HG02798 (cell line): Measurements from ENCODE around the gene NLGN2.
A peak's percentile ranks its signal among the peaks of the same experiment; 100 is the strongest.

Experiments
- ATAC-seq: cut with Tn5 transposase; IDR thresholded peaks from one replicate; pipeline ENCODE4 v1.9.1; 2021; ENCODE audit warnings: mild to moderate bottlenecking; ENCODE audit not compliant: unreplicated experiment, poor library complexity

NLGN2 gene

DNA sequence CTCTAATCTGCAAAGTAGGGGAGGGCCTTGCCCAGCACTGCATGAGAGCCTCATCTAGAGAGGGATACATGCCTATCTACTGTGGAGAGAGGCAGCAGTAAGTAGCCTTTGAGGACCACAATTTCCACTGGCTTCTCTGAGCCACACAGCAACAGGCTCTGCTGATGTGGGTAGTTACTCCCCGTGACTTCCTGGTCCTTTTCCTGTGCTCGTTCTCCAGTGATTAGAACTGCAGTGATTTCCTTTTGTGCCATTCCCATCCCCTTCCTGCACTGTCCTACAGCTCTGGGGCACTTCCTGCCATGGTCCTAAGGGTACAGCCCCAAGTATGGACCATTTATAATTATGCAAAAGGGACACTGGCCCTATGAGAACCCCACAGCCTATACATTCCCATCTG, 16.3 kb upstream of the NLGN2 start:
- ATAC-seq = no peak

DNA sequence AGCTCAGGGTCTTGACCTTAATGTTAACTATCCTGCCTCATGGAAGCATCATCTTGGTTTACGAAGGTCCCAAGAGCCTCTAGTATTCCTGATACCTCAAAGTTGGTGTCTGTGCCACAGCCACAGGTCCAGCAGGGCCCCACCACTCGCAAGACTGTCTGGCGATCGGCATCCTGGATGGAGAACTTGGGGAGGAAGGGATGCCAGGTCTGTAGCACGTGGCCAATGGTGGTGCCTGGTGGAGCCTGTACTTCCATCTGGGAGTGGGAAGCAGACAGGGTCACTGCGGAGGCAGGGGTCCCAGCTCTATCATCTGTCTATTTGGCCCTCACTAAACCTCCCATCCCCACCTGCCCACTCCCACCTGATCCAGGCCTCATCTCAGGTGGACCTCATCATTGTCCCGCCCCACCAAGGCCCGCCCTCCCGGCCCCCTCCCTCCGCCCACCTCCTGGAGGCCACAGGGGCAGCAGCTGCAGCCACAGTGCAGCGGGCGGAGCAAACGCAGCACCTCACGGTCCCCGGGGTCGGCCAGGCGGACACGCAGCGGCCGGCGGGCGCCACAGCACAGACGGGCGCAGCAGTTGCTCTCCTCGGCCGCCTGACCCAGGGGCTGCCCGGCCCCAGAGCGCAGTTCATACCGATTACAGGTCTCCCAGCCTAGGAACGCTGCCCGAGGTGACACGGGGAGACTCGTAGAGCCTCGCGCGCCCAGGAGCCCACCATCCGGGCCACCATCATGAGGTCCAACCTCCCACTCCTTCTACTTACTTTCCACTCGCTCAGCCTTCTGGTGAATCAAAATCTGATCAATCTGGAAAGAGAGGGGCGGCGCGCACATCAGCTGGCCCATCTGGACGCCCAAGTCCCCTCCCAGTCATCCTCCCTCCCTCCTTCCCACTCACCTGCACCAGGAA, 14.7 kb upstream of the NLGN2 start:
- no peak for ATAC-seq

DNA sequence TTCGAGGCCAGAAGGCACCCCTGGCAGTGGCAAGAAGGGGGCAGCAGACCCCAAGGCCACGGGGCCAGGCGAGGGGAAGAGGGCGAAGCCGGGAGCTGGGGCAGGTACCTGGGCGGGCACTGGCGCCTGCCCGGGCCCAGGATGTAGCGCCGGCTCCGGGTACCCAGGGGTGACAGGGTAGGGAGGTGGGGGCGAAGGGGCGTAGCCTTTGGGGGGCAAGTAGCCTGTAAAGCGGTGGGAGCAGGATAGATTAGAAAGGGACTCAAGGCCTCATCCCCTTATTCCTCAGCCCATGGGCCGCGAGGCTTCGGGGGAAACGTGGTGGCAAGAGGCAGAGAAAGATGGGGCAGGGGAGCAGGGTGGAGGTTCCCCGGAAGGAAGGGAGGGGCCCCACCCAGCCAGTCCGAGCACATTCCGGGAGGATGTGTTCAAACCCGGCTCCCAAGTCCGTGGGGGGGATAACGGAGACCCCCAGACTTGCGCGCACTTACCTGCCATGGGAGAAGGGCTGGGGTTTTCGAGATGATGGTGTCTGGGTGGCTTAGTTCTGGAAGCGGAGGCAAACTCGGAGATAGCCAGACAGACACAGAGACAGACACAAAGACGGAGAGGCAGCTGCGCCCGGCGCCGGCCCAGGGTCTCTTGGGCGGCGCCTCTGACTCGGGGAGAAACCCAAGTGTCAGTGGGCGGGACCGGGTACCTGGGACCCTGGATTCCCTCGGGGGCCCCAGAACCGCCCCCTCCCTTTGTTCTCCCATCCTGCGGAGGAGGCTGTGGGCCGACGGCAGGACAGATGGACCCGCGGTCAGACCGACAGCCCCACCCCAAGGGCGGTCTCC, 13.8 kb upstream of the NLGN2 start:
- peak; percentile 50 for ATAC-seq

DNA sequence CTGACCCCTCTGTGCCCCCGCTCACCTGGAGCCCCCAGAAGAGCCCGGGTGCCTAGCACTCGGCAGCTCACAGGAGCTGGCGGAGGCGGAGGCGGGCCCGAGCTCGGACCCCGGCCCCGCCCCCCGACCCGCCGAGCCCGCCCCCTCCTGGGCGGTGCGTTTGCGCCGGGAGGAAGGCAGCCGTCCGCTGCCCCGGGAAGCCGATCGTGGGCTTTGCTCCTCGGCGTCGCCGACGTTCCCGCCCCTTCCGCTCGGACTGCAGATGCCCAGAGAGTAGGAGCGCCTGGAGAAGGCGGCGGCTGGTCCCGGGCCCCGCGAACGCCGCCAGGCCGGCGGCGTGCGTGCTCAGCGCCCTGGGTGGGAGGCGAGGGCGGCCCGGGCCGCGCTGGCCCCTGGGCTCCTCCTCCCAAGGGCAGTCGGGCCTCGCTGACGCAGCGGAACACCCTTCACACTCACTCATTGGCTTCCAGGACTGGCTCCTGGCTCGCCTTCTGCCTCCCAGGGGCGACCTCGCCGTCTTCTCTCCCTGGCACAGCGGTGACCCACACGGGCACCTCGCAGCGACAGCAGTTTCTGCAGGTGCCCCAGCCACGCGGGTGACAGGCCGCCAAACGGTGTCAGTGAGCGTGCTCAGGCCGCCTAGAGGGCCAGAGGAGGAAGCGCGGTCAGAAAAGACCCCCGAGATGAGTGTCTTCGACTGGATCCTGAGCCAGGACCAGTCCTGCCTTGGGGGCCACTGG, 13.0 kb upstream of the NLGN2 start, which contains the start of gene PLSCR3:
PLSCR3 (minus strand) TSS at position 74 of the 740 bp plus-strand sequence. CDS start 415 bp downstream, outside the sequence.
- peak; percentile 81 for ATAC-seq

DNA sequence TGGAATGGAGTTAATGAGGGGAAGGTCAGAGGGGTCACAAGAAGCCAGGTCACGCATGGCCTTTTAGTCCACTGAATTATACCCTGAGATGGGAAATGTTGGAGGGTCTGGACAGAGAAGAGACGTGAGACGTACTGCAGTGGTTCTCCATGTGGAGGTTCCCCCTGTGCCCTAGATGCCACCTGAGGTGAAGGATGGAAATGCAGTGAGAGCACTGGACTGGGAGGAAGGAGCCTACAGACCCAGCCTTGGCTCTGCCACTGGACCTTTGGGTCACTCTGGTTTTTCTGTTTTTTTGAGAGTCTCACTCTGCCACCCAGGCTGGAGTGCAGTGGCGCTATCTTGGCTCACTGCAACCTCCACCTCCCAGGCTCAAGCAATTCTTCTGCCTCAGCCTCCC, 11.5 kb upstream of the NLGN2 start:
- no peak for ATAC-seq

DNA sequence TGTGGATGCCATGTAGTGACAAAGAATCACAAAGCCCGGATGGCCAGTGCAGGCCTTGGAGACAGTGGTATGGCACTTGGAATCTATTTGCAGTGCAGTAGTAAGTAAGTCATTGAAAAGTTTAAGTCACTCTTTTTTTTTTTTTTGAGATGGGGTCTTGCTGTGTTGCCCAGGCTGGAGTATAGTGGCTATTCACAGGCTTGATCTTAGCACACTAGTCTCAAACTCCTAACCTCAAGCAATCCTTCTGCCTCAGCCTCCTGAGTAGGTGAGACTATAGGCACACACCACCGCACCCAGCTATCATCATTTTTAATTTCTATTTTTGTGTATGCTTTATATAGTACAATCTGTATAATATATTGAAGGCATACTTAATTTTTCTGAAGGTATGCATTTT, 9.0 kb upstream of the NLGN2 start:
- ATAC-seq = no peak

DNA sequence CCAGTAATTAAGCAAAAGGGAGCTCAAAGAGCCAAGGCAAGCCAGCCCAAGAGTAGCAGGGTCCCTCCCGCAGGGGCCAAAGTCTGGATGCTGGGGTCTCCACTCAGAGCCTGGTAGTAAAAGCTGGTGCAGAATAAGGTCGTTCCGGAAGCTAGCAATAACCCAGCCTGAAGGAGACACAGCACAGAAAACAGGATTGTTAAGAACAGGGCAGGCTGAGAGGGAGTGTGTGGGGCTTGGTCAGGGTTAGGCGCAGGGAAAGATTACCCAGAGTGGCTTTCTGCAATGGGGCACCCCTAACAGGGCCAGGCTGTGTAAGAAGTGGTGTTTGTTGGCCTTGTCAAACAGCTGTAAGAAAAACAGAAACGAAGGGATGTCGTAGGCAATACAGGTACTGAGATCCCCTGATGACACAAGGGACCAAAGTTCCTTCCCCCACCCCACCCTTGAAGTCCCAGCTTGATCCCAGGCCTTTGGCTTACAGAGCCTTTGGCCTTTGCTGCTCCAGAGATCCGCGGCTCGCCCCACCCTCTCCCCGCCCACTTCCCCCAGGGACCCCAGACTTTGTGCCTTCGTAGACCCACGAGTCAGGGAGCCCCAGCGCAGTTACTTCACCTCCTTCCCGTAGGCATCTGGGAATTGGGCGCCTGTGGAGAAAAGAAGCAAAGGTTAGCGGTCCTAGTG, 4.5 kb upstream of the NLGN2 start:
- ATAC-seq = no peak

DNA sequence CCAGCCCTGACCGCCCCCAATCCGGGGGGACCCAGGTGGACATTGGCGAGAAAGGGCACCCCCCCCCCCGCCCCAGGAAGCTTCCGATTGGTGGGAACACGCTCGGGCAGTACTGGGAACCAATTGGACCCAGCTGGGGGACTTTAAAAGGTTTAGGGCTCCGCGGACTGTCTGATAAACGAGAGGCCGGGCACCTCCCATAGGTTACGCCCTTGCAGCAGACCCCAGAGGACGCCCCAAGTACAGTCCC, 4.0 kb upstream of the NLGN2 start:
- no peak for ATAC-seq

DNA sequence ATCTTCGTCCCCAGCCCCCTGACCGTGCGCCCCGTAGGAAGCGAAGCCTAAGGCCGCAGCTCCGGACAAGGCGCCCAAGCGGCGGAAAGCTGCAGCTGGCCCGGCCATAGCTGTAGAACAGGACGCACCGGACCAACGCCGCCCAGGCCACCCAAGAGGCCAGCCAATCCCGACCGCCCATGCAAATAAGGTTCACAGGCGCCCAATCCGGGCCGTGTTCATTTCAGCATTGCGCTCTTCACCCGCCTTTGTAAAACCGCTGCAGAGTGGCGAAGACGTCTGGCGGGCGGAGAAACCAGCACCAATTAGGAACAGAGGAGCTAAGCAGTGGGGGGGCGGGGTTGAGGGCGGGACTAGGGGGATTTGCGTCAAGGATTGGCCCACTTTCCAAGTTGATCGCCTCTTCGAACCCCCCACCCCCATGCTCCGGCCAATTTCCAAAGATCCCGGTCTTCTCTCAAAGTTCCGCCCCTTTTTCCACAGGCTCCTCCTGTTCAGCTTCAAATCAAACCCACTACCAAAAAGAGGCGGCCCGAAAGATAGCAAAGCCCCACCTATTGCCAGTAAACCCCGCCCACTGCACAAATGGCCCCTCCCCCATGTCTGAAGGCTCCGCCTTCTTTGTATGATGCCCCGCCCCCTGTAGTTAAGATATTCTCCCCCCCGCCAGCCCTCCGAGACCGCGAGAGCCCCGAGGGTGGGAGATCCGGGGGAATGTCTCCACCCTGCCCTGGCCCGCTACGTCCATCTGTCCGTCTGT, 3.5 kb upstream of the NLGN2 start, which contains the start of gene TMEM256:
TMEM256 (minus strand) TSS at position 121 of the 760 bp plus-strand sequence; CDS start at position 108, 13 bp downstream.
- ATAC-seq = peak; percentile 95

DNA sequence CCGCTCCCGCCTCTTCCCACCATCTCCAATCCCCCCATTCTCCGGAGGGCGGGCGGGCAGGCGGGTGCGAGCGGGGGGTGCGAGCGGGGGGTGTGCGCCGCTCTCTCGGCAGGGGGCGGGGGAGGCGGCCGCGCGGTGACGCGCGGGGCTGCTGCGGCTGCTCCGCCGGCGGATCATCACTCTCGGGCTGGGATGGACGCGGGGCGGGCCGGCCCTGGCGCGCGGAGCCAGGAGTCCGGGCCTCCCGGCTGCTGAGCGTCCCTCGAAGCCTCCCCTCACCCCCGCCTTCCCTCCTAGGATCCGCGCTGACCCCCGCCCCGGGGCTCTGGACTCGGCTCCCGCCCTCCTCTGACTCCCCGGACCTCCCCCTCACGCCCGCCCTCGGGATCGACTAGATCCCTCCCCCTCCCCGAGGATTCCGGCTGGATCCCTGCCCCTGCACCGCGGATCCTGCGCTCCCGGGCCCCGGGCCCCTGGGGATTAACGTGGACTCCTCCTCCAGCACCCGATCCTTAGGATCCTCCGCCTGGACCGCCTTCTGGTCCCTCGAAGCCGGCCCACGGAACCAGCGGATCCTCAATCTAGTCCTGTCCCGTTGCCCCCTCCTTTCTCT, 2.8 kb upstream of the NLGN2 start:
- ATAC-seq = peak; percentile 13

DNA sequence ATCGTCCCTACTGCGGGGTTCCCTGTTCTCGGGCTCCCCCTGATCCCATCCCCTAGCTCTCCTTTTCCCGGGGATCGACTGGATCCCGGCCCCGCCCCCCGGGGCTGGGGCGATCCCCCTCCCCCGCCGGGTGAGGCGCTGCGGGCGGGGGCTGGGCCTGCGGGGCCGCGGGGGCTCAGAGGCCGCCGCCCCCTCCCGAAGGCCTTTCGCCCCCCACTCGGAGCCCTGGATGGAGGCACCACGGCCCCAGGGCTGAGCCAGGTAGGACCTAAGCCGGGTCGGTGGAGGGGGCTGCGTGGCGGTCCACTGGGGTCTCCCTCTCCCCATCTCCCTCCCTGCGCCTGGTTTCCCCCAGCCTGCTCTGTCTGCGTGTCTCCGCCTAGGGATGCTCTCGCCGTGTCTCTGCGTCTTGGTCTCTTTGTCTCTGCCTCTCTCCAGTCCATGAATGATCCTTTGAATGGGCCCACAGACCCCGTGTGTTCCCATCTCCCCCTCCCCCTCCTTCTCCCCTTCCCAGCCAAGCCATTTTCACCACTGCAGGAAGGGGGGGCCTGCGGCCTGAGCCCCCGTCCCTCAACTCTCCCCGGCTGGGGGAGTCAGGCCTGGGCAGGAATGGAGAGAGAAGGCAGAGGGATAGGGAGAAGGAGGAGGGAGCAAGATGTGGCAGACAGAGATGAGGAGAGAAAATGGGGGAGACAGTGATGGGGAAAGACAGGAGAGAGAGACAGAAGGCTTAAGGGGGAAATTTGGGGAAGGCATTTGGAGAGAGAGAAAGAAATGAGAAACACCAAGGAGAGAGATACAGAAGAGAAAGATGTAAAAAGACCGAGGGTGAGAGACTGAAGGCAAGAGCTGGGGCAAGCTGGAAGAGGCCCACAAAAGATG, 2.1 kb upstream of the NLGN2 start:
- no peak for ATAC-seq

DNA sequence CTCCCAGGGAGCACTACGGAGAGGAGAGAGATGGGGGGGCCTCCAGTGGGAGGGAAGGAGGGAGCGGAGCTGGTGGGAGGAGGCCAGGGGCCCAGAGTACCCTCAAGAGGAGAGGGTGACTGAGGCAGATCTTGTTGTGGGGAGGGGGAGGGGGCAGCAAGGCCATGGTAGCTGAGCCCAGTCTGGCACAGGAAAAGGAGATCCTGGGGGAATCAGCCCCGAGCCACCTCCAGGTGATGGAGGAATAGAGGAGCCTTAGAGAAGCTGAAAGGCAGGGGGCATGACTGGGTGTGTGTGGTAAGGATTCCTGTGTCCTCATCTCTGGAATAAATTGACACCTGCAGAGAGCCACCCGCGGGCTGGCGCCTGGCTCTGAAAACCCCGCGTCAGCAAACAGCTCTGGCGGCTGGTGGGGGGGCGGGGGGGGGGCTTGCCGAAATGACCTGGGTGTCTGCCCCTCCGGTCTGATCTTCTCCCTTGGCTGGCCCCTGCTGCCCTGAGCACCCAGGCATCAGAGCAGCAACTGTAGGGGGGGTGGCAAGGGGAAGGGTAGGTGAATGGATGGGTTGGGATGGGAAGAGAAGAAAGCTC, 1.3 kb upstream of the NLGN2 start:
- no peak for ATAC-seq

DNA sequence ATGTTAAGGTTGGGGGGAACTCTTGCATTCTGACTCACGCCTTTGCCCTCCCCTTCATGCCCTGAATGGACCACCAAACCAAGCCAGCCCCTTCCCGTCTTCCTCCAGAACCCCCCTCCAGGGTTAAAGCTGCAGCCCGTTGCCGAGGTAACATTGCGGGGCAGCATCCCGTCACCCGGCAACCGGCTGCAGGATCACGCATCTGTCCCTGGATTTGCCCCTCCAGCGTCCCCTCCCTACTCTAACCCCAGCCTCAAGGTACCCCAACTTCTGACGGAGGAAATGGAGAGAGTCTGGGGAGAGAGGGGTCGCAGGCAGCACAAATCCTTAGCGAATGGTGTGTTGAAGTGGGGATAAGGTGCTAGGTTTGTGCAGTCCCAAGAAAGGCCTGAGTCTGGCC, 563 bp upstream of the NLGN2 start:
- ATAC-seq = no peak

DNA sequence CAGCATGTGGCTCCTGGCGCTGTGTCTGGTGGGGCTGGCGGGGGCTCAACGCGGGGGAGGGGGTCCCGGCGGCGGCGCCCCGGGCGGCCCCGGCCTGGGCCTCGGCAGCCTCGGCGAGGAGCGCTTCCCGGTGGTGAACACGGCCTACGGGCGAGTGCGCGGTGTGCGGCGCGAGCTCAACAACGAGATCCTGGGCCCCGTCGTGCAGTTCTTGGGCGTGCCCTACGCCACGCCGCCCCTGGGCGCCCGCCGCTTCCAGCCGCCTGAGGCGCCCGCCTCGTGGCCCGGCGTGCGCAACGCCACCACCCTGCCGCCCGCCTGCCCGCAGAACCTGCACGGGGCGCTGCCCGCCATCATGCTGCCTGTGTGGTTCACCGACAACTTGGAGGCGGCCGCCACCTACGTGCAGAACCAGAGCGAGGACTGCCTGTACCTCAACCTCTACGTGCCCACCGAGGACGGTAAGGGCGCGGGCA, 645 bp downstream of the NLGN2 start:
- no peak for ATAC-seq

DNA sequence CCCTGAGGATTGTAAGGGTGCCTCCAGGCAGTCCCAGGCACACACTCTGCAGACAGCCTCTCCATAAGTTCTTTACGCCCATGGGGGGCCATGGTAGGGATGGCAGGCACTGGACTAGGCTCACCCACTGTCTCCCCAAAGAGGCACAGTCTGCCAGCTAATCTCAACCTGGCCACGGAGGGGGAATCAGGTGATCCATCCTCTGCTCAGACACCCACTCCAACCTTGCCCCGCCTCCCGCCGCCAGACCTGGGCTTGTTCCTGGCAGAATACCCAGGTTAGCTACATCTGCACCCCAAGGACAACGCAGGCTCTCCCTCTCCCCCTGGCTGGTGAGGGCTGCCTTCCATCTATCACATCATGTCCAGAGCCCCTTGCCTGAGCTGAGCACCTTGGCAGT, 1.2 kb downstream of the NLGN2 start:
- ATAC-seq = no peak

DNA sequence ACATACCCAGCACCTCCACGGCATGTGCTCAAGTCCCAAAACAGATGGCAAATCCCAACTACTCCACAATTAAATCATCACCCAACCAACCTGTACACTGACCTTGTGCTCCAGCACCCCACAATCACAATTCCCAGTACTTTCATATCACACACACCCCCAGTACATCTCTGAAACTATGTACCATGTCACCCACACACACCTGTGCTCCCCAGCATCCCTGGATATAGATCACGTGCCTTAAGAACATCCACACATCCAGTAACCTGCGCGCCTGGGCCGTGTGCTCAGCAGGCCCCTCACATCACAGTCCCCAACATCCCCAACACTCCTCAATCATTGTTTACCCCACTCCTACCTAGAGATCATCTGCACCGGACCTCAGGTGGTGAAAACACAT, 2.1 kb downstream of the NLGN2 start:
- no peak for ATAC-seq

DNA sequence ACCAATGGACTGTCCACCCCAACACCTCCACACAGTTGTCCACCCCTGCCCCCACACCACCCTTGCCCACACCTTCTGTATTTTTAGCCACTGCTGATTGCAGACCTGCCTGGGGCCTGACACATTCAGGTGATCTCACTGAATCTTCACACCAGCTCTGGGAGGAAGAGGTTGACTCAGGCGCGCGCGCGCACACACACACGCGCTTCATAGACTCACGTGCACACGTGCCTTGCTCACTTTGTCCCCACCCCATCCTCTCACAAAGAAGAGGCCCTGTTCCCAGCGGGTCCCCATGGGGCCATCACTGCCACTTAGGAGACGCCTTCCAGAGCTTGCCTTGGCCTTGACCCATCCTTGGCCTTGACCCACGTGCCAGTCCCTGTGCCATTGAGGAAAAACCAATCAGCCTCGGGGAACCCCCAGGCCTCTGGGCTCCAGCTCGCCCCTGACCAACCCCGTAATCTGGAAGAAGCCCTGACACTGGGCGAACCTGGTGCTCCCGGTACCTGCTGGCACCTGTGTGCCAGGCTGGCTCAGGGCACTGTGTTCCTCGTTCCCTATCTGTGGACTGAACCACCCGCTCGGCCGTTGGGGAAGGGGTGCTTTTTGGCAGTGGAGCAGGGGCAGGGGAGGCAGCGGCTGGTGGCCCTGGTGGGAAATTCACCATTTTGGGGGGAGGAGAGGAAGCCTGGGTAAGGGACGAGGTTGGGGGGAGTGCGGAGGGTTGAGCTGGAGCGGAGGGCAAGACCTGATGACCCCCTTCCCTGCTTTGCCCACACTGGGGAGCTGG, 3.2 kb downstream of the NLGN2 start:
- ATAC-seq = no peak
